Astrocyte (in vitro differentiated cells and primary cell): ENCODE measurements around the gene CORIN. TPM values are rescaled to one million over a fixed set of nuclear protein-coding genes. Genes with fewer than 3 reads are reported as not detected.

Source experiments
- DNase-seq: peaks from one replicate; pipeline ENCODE4 v3.0.0-alpha.2; 2010; ENCODE audit warnings: low read depth
- FAIRE-seq: peaks from 2 replicates; lab custom pipeline; 2011; peaks lifted over from hg19 to GRCh38; lab: Jason Lieb, UNC
- H2AFZ ChIP-seq: 2 replicates; pipeline ENCODE4 v1.6.0; 2012; ENCODE audit warnings: low read depth, low read length, inconsistent platforms
- H3K27ac ChIP-seq: 2 replicates; pipeline ENCODE4 v1.5.1; 2011; ENCODE audit warnings: low read depth, low read length, inconsistent platforms
- H3K27me3 ChIP-seq: 2 replicates; pipeline ENCODE4 v1.6.0; 2011; ENCODE audit warnings: low read length, inconsistent platforms; ENCODE audit not compliant: insufficient read depth
- H3K36me3 ChIP-seq: 2 replicates; pipeline ENCODE4 v1.5.1; 2011; ENCODE audit warnings: low read length, inconsistent platforms; ENCODE audit not compliant: insufficient read depth
- H3K4me1 ChIP-seq: 2 replicates; pipeline ENCODE4 v1.5.1; 2011; ENCODE audit warnings: low read length, inconsistent platforms; ENCODE audit not compliant: insufficient read depth
- H3K4me2 ChIP-seq: 2 replicates; pipeline ENCODE4 v1.6.0; 2012; ENCODE audit warnings: low read length, inconsistent platforms
- H3K4me3 ChIP-seq: 2 replicates; pipeline ENCODE4 v1.5.1; 2011; ENCODE audit warnings: low read depth, mild to moderate bottlenecking, low read length, inconsistent platforms; ENCODE audit not compliant: insufficient read depth
- H3K79me2 ChIP-seq: 2 replicates; pipeline ENCODE4 v1.6.0; 2012; ENCODE audit warnings: mild to moderate bottlenecking, low read length, inconsistent platforms; ENCODE audit not compliant: insufficient read depth
- H3K9ac ChIP-seq: 2 replicates; pipeline ENCODE4 v1.6.0; 2012; ENCODE audit warnings: mild to moderate bottlenecking, low read length, inconsistent platforms
- H3K9me3 ChIP-seq: 2 replicates; pipeline ENCODE4 v1.5.1; 2012; ENCODE audit warnings: low read depth, mild to moderate bottlenecking, low read length, inconsistent platforms; ENCODE audit not compliant: insufficient read depth
- H4K20me1 ChIP-seq: 2 replicates; pipeline ENCODE4 v1.6.0; 2012; ENCODE audit warnings: low read length, inconsistent platforms; ENCODE audit not compliant: insufficient read depth
- H3K27ac Mint-ChIP-seq: one replicate; pipeline ENCODE4 v1.8.0; 2021; ENCODE audit warnings: mild to moderate bottlenecking, mixed read lengths; ENCODE audit not compliant: unreplicated experiment
- H3K27me3 Mint-ChIP-seq: one replicate; pipeline ENCODE4 v1.8.0; 2021; ENCODE audit warnings: low read depth, mixed read lengths; ENCODE audit not compliant: unreplicated experiment
- H3K36me3 Mint-ChIP-seq: one replicate; pipeline ENCODE4 v1.8.0; 2021; ENCODE audit warnings: low read depth, mixed read lengths; ENCODE audit not compliant: unreplicated experiment
- H3K4me1 Mint-ChIP-seq: one replicate; pipeline ENCODE4 v1.8.0; 2021; ENCODE audit warnings: low read depth, mixed read lengths; ENCODE audit not compliant: unreplicated experiment
- H3K4me3 Mint-ChIP-seq: one replicate; pipeline ENCODE4 v1.8.0; 2021; ENCODE audit warnings: mild to moderate bottlenecking, moderate library complexity, mixed read lengths; ENCODE audit not compliant: unreplicated experiment
- H3K9me3 Mint-ChIP-seq: one replicate; pipeline ENCODE4 v1.8.0; 2021; ENCODE audit warnings: mild to moderate bottlenecking, mixed read lengths; ENCODE audit not compliant: unreplicated experiment
- EZH2 ChIP-seq: IDR thresholded peaks from 2 replicates; pipeline ENCODE4 v1.6.1; 2012; ENCODE audit warnings: mild to moderate bottlenecking, low read length, inconsistent platforms; ENCODE audit not compliant: insufficient read depth
- total RNA-seq: library from RNA; stranded (reverse); gene quantifications from 2 replicates; pipeline ENCODE4 v1.2.1, GENCODE V29; 2021
- TF ChIP-seq, protein P1 (sequence below): IDR thresholded peaks from 2 replicates; pipeline ENCODE4 v1.5.1; 2011; ENCODE audit warnings: low read depth, mild to moderate bottlenecking, inconsistent platforms, low read length, moderate library complexity; ENCODE audit not compliant: insufficient read depth

Gene CORIN
- total RNA-seq, 1 donor from 2014 or later, result 0.20 TPM

- FAIRE-seq (no peak), DNase-seq (no peak)
- Histone ChIP-seq H4K20me1 (no peaks in the 10 kb centered on the region), H3K9me3 (no peaks in the 10 kb centered on the region), H3K27me3 (no peaks in the 10 kb centered on the region), H3K36me3 (peaks cover 36% of the 10 kb centered on the region), H3K4me2 (no peak overlapping the region), H2AFZ (no peak overlapping the region), H3K9ac (no peak overlapping the region), H3K4me3 (no peak overlapping the region), H3K27ac (no peak overlapping the region), H3K4me1 (no peaks in the 10 kb centered on the region), H3K79me2 (no peaks in the 10 kb centered on the region)
- TF ChIP-seq, protein P1, sequence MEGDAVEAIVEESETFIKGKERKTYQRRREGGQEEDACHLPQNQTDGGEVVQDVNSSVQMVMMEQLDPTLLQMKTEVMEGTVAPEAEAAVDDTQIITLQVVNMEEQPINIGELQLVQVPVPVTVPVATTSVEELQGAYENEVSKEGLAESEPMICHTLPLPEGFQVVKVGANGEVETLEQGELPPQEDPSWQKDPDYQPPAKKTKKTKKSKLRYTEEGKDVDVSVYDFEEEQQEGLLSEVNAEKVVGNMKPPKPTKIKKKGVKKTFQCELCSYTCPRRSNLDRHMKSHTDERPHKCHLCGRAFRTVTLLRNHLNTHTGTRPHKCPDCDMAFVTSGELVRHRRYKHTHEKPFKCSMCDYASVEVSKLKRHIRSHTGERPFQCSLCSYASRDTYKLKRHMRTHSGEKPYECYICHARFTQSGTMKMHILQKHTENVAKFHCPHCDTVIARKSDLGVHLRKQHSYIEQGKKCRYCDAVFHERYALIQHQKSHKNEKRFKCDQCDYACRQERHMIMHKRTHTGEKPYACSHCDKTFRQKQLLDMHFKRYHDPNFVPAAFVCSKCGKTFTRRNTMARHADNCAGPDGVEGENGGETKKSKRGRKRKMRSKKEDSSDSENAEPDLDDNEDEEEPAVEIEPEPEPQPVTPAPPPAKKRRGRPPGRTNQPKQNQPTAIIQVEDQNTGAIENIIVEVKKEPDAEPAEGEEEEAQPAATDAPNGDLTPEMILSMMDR, result no peak
- no peak for TF ChIP-seq EZH2
- Mint-ChIP-seq H3K4me3 (no peak overlapping the region), H3K9me3 (peaks cover 10% of the 10 kb centered on the region), H3K36me3 (peaks cover 22% of the 10 kb centered on the region), H3K4me1 (peaks cover 4% of the 10 kb centered on the region), H3K27ac (no peak overlapping the region), H3K27me3 (no peaks in the 10 kb centered on the region)
Observed at GRCh38 chr4:47873877-47874541, 36.1 kb upstream of the CORIN start.

- Mint-ChIP-seq H3K36me3 (peaks cover 3% of the 10 kb centered on the region), H3K4me3 (no peak overlapping the region), H3K4me1 (peaks cover 27% of the 10 kb centered on the region), H3K27ac (no peak overlapping the region), H3K27me3 (no peaks in the 10 kb centered on the region), H3K9me3 (no peaks in the 10 kb centered on the region)
- Histone ChIP-seq H3K4me3 (no peak overlapping the region), H3K79me2 (no peaks in the 10 kb centered on the region), H3K36me3 (peaks cover 3% of the 10 kb centered on the region), H3K9me3 (no peaks in the 10 kb centered on the region), H3K27ac (peak overlapping the region; percentile 64), H3K9ac (no peak overlapping the region), H4K20me1 (no peaks in the 10 kb centered on the region), H2AFZ (no peak overlapping the region), H3K4me1 (peaks cover 18% of the 10 kb centered on the region), H3K4me2 (no peak overlapping the region), H3K27me3 (no peaks in the 10 kb centered on the region)
- TF ChIP-seq, protein P1, result no peak
- TF ChIP-seq EZH2, result no peak
- DNase-seq (peak; percentile 15), FAIRE-seq (no peak)
Observed at GRCh38 chr4:47863486-47863885, 25.6 kb upstream of the CORIN start.

- peak overlapping the region; percentile 35 for H3K4me2 ChIP-seq
Observed at GRCh38 chr4:47862297-47862696, 24.4 kb upstream of the CORIN start.

More at GRCh38 chr4:47862297-47862696, 24.4 kb upstream of the CORIN start:
- Histone ChIP-seq H4K20me1 (no peaks in the 10 kb centered on the region), H3K4me3 (no peak overlapping the region), H2AFZ (no peak overlapping the region), H3K36me3 (peaks cover 3% of the 10 kb centered on the region), H3K9me3 (no peaks in the 10 kb centered on the region), H3K27me3 (no peaks in the 10 kb centered on the region), H3K9ac (no peak overlapping the region), H3K27ac (peak overlapping the region; percentile 64), H3K79me2 (no peaks in the 10 kb centered on the region), H3K4me1 (peaks cover 18% of the 10 kb centered on the region)
- no peaks in the 10 kb centered on the region for H3K9me3 Mint-ChIP-seq
- peaks cover under 1% of the 10 kb centered on the region for H3K36me3 Mint-ChIP-seq
- peak; percentile 13 for FAIRE-seq
- peak overlapping the region; percentile 55 for H3K27ac Mint-ChIP-seq
- no peaks in the 10 kb centered on the region for H3K27me3 Mint-ChIP-seq
- peaks cover 27% of the 10 kb centered on the region for H3K4me1 Mint-ChIP-seq
- peak; percentile 80 for DNase-seq
- no peak for TF ChIP-seq EZH2
- TF ChIP-seq, protein P1, result no peak
- no peak overlapping the region for H3K4me3 Mint-ChIP-seq
